H1 (cell line): Measurements from ENCODE around the gene STK31. TPM values are rescaled to one million over a fixed set of nuclear protein-coding genes. Genes with fewer than 3 reads are reported as not detected.
A peak's percentile ranks its signal among the peaks of the same experiment; 100 is the strongest.

ENCODE experiments used
- CTCF ChIA-PET: fragments of 300-600 bp; sonication (Branson Sonifier 250); formaldehyde crosslinking; loops from one replicate; lab custom pipeline; 2021; ENCODE audit not compliant: partially characterized antibody; lab: Charles Lee
- POLR2A ChIA-PET: fragments of 300-600 bp; sonication (Branson Sonifier 250); formaldehyde crosslinking; loops from one replicate; lab custom pipeline; 2021; ENCODE audit warnings: inconsistent platforms; ENCODE audit not compliant: partially characterized antibody; lab: Charles Lee
- DNase-seq, 2 experiments: peaks; one replicate each; pipeline versions ENCODE4 v3.0.0 to v3.0.0-alpha.2; 2010 to 2022; ENCODE audit warnings: low spot score in 2 of 2, low read depth in 1 of 2, mixed read lengths in 1 of 2
- FAIRE-seq: peaks from 2 replicates; lab custom pipeline; 2011; peaks lifted over from hg19 to GRCh38; lab: Jason Lieb, UNC
- H2AFZ ChIP-seq: 2 replicates; pipeline ENCODE4 v1.8.1; 2012; ENCODE audit warnings: low read length, inconsistent platforms
- H2AK5ac ChIP-seq: 2 replicates; pipeline ENCODE4 v1.6.1; 2013; ENCODE audit warnings: low read depth, low read length
- H2BK120ac ChIP-seq: replicated peaks from 2 replicates; pipeline ENCODE3; 2013; ENCODE audit warnings: low read depth, low read length, inconsistent platforms
- H2BK12ac ChIP-seq: 2 replicates; pipeline ENCODE4 v1.6.1; 2013; ENCODE audit warnings: low read depth, low read length
- H2BK15ac ChIP-seq: 2 replicates; pipeline ENCODE4 v1.6.1; 2013; ENCODE audit warnings: low read length
- H2BK20ac ChIP-seq: 2 replicates; pipeline ENCODE4 v1.6.1; 2013; ENCODE audit warnings: low read length
- H2BK5ac ChIP-seq: 2 replicates; pipeline ENCODE4 v1.6.1; 2013; ENCODE audit warnings: low read depth, low read length
- H3K14ac ChIP-seq: 2 replicates; pipeline ENCODE4 v1.6.1; 2013; ENCODE audit warnings: inconsistent platforms; ENCODE audit not compliant: insufficient read length
- H3K18ac ChIP-seq: 2 replicates; pipeline ENCODE4 v1.6.1; 2013; ENCODE audit warnings: low read length; ENCODE audit errors: extremely low read depth
- H3K23ac ChIP-seq: 2 replicates; pipeline ENCODE4 v1.6.1; 2013; ENCODE audit warnings: inconsistent platforms; ENCODE audit not compliant: insufficient read length
- H3K23me2 ChIP-seq: 2 replicates; pipeline ENCODE4 v1.6.1; 2013; ENCODE audit warnings: low read depth, low read length
- H3K27ac ChIP-seq: 2 replicates; pipeline ENCODE4 v1.6.1; 2011; ENCODE audit warnings: low read depth, low read length, inconsistent platforms
- H3K27me3 ChIP-seq, 4 experiments: replicated peaks in 1 of 4; 1 replicate in 1 of 4; 2 replicates in 3 of 4; pipeline versions ENCODE4 v1.6.1 to v1.8.1; 2011 to 2013; ENCODE audit warnings: low read length in 3 of 4, mild to moderate bottlenecking in 3 of 4, inconsistent platforms in 2 of 4, mixed read lengths in 2 of 4, moderate library complexity in 1 of 4; ENCODE audit not compliant: control insufficient read depth in 3 of 4, insufficient read depth in 3 of 4; ENCODE audit errors: extremely low read depth in 1 of 4
- H3K36me3 ChIP-seq, 4 experiments: 2 replicates each; pipeline versions ENCODE4 v1.6.1 to v1.8.1; 2011 to 2013; ENCODE audit warnings: mild to moderate bottlenecking in 4 of 4, low read length in 3 of 4, moderate library complexity in 2 of 4, control low read depth in 1 of 4, inconsistent platforms in 1 of 4; ENCODE audit not compliant: insufficient read depth in 4 of 4, control insufficient read depth in 2 of 4
- H3K4ac ChIP-seq: replicated peaks from 2 replicates; pipeline ENCODE3; 2013; ENCODE audit warnings: low read length, low read depth, mixed read lengths, inconsistent platforms; ENCODE audit not compliant: insufficient read length
- H3K4me1 ChIP-seq, 4 experiments: replicated peaks in 1 of 4; 1 replicate in 1 of 4; 2 replicates in 3 of 4; pipeline versions ENCODE4 v1.6.1 to v1.8.1; 2011 to 2013; ENCODE audit warnings: low read length in 3 of 4, inconsistent platforms in 2 of 4, mixed read lengths in 1 of 4; ENCODE audit not compliant: insufficient read depth in 4 of 4, control insufficient read depth in 3 of 4
- H3K4me2 ChIP-seq, 2 experiments: 2 replicates each; pipeline versions ENCODE4 v1.6.1 to v1.8.1; 2011 to 2013; ENCODE audit warnings: low read depth in 2 of 2, low read length in 2 of 2, control low read depth in 1 of 2, inconsistent platforms in 1 of 2, mild to moderate bottlenecking in 1 of 2; ENCODE audit not compliant: insufficient read depth in 1 of 2
- H3K4me3 ChIP-seq, 4 experiments: fragments of 200-600, 300-600 bp in 1 of 4; sonication (generic), shearing (Covaris generic), sonication (Bioruptor Twin) in 1 of 4; 2 replicates each; pipeline versions ENCODE4 v1.5.1 to v1.8.1; 2011 to 2016; ENCODE audit warnings: low read length in 4 of 4, low read depth in 3 of 4, control low read depth in 2 of 4, inconsistent platforms in 2 of 4, mild to moderate bottlenecking in 2 of 4, mixed read lengths in 1 of 4, moderate library complexity in 1 of 4; ENCODE audit not compliant: insufficient read depth in 2 of 4; ENCODE audit errors: extremely low read depth in 1 of 4
- H3K56ac ChIP-seq: replicated peaks from 2 replicates; pipeline ENCODE3; 2013; ENCODE audit warnings: low read depth, mild to moderate bottlenecking, mixed read lengths, low read length, inconsistent platforms; ENCODE audit not compliant: insufficient read length
- H3K79me1 ChIP-seq: 2 replicates; pipeline ENCODE4 v1.6.1; 2013; ENCODE audit warnings: low read depth, low read length, control low read depth
- H3K79me2 ChIP-seq, 2 experiments: 2 replicates each; pipeline versions ENCODE4 v1.6.1 to v1.8.1; 2012 to 2013; ENCODE audit warnings: low read length in 2 of 2, mild to moderate bottlenecking in 2 of 2, inconsistent platforms in 1 of 2; ENCODE audit not compliant: insufficient read depth in 2 of 2, control insufficient read depth in 1 of 2
- H3K9ac ChIP-seq, 4 experiments: replicated peaks in 1 of 4; 1 replicate in 1 of 4; 2 replicates in 3 of 4; pipeline versions ENCODE4 v1.6.1 to v1.8.1; 2011 to 2013; ENCODE audit warnings: low read depth in 3 of 4, low read length in 3 of 4, control low read depth in 2 of 4, mild to moderate bottlenecking in 2 of 4, moderate library complexity in 2 of 4, inconsistent platforms in 1 of 4; ENCODE audit errors: extremely low read depth in 1 of 4
- H3K9me3 ChIP-seq, 2 experiments: 2 replicates each; pipeline versions ENCODE4 v1.6.1 to v1.8.1; 2012 to 2013; ENCODE audit warnings: mild to moderate bottlenecking in 2 of 2, moderate library complexity in 2 of 2, control low read depth in 1 of 2, inconsistent platforms in 1 of 2, low read depth in 1 of 2, low read length in 1 of 2, mixed read lengths in 1 of 2; ENCODE audit not compliant: insufficient read depth in 2 of 2
- H4K20me1 ChIP-seq, 2 experiments: replicated peaks in 1 of 2; 2 replicates each; pipeline versions ENCODE3 to v1.8.1; 2011 to 2013; ENCODE audit warnings: inconsistent platforms in 2 of 2, low read length in 2 of 2, mild to moderate bottlenecking in 1 of 2; ENCODE audit not compliant: insufficient read depth in 2 of 2, control insufficient read depth in 1 of 2
- H4K5ac ChIP-seq: 2 replicates; pipeline ENCODE4 v1.6.1; 2013; ENCODE audit warnings: low read length, low read depth, mixed read lengths, inconsistent platforms; ENCODE audit not compliant: insufficient read length
- H4K8ac ChIP-seq: 2 replicates; pipeline ENCODE4 v1.8.0; 2013; ENCODE audit warnings: mild to moderate bottlenecking, moderate library complexity, low read length, inconsistent platforms; ENCODE audit not compliant: insufficient read depth; ENCODE audit errors: extremely low read depth
- H4K91ac ChIP-seq: replicated peaks from 2 replicates; pipeline ENCODE3; 2013; ENCODE audit warnings: low read length, mixed read lengths, inconsistent platforms; ENCODE audit not compliant: insufficient read length
- BACH1 ChIP-seq: IDR thresholded peaks from 2 replicates; pipeline ENCODE4 v1.6.1; 2012; ENCODE audit warnings: low read length, improper control_type of control experiment
- CTBP2 ChIP-seq: IDR thresholded peaks from 2 replicates; pipeline ENCODE4 v1.7.0; 2011; ENCODE audit warnings: borderline replicate concordance, mild to moderate bottlenecking, moderate library complexity, mixed read lengths, low read length; ENCODE audit not compliant: insufficient read depth, insufficient read length
- EGR1 ChIP-seq: IDR thresholded peaks from 2 replicates; pipeline ENCODE4 v1.6.1; 2011; ENCODE audit warnings: low read depth, low read length, borderline replicate concordance
- GABPA ChIP-seq: IDR thresholded peaks from 2 replicates; pipeline ENCODE4 v1.6.1; 2011; ENCODE audit warnings: mild to moderate bottlenecking, low read length, moderate library complexity, borderline replicate concordance; ENCODE audit not compliant: insufficient read depth
- KDM1A ChIP-seq: fragments of 200-600, 300-600 bp; sonication (generic); IDR thresholded peaks from 2 replicates; pipeline ENCODE4 v1.7.1; 2016; ENCODE audit warnings: mild to moderate bottlenecking, low read length, borderline replicate concordance
- KDM5A ChIP-seq: fragments of 200-600 bp; IDR thresholded peaks from 2 replicates; pipeline ENCODE4 v1.7.1; 2012; ENCODE audit warnings: mild to moderate bottlenecking, low read length, inconsistent platforms, mixed read lengths
- TCF12 ChIP-seq: IDR thresholded peaks from 2 replicates; pipeline ENCODE4 v1.6.1; 2011; ENCODE audit warnings: low read depth, mild to moderate bottlenecking, low read length
- polyA plus RNA-seq, 7 experiments: library from polyadenylated mRNA; depleted of rRNA in 3 of 7; stranded (reverse) in 5 of 7; unstranded in 2 of 7; fragments of >200 nt in 5 of 7; fragments of 200-250 nt in 2 of 7; gene quantifications; 1 replicate in 5 of 7; 2 replicates in 1 of 7; 4 replicates in 1 of 7; pipeline versions ENCODE4 v1.2.1 to v1.2.3, GENCODE V29; 2011 to 2013; ENCODE audit warnings: missing spikeins in 2 of 7, mixed read lengths in 2 of 7
- total RNA-seq: library from RNA; stranded (reverse); fragmentation: NEBNext Ultra II Directional; extraction: Animal tissue kit (Norgen Biotek cat#: 25700); gene quantifications from 2 replicates; pipeline ENCODE4 v1.2.1, GENCODE V29; 2021
- TF ChIP-seq, protein P1 (sequence below), 3 experiments: IDR thresholded peaks; 1 replicate in 2 of 3; 2 replicates in 1 of 3; pipeline versions ENCODE4 v1.5.1 to v1.6.1; 2011; ENCODE audit warnings: low read length in 3 of 3, mild to moderate bottlenecking in 3 of 3, inconsistent platforms in 2 of 3, low read depth in 1 of 3, moderate library complexity in 1 of 3; ENCODE audit not compliant: insufficient read depth in 1 of 3; ENCODE audit errors: control extremely low read depth in 1 of 3

Gene STK31
- total and polyA plus RNA-seq, 2 of the 8 experiments (the other 6 are each of a cell fraction or from before 2014, with no cell fraction given), result 0.15 to 0.32 TPM

DNA sequence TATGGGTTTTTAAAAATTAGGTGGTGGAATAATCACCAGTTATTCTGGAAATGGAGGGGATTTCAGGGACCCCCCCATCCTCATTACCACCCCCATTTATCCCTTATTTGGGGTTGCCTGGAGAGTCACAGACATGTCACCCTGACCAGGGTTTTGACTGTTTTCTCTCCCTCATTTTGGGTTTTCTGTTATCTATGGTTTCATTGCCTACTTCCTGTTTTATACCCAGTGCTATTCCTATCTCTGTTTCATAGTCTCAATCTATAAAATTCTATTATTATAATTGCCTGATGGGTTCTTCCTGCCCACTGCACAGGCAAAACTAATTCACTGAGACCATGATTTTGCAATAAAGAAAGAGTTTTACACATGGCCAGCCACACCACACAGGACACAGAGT is 45.9 kb upstream of the STK31 start:
- no peak overlapping the region for H2BK15ac ChIP-seq
- no peak for TF ChIP-seq EGR1
- TF ChIP-seq KDM1A, result no peak
- no peak for TF ChIP-seq BACH1
- TF ChIP-seq KDM5A, result no peak
- no peak for TF ChIP-seq CTBP2
- TF ChIP-seq, protein P1, sequence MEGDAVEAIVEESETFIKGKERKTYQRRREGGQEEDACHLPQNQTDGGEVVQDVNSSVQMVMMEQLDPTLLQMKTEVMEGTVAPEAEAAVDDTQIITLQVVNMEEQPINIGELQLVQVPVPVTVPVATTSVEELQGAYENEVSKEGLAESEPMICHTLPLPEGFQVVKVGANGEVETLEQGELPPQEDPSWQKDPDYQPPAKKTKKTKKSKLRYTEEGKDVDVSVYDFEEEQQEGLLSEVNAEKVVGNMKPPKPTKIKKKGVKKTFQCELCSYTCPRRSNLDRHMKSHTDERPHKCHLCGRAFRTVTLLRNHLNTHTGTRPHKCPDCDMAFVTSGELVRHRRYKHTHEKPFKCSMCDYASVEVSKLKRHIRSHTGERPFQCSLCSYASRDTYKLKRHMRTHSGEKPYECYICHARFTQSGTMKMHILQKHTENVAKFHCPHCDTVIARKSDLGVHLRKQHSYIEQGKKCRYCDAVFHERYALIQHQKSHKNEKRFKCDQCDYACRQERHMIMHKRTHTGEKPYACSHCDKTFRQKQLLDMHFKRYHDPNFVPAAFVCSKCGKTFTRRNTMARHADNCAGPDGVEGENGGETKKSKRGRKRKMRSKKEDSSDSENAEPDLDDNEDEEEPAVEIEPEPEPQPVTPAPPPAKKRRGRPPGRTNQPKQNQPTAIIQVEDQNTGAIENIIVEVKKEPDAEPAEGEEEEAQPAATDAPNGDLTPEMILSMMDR (IDR thresholded peaks at IDR 0.05; ENCODE audit: control extremely low read depth in 1 of 3, insufficient read depth in 1 of 3, low read depth in 1 of 3, low read length in 3 of 3), result no peak
- TF ChIP-seq TCF12, result no peak
- TF ChIP-seq GABPA, result no peak

More for the DNA sequence above, 45.9 kb upstream of the STK31 start:
- H3K23me2 ChIP-seq, result peaks cover 2% of the 10 kb centered on the region; the same call in 1 of the 2 replicates
- H3K4ac ChIP-seq, result no peak overlapping the region
- no peak overlapping the region for H3K9ac ChIP-seq
- CTCF ChIA-PET, result interaction anchor here (1.1 kb wide), 1 partner anchor 16 kb away, joined by 3 read pairs; the partner anchor contains the start of gene FAM221A
- no peak overlapping the region for H3K23ac ChIP-seq
- H3K79me2 ChIP-seq, result no peaks in the 10 kb centered on the region
- no peak overlapping the region for H2BK120ac ChIP-seq
- no peak overlapping the region for H3K27ac ChIP-seq
- POLR2A ChIA-PET, result interaction anchor here (1.2 to 3.9 kb wide), 3 partner anchors 17 to 67 kb away, joined by 3 to 27 read pairs (median 4); partner anchors contain the start of genes CCDC126 and FAM221A
- H3K4me2 ChIP-seq, result no peak overlapping the region
- no peak overlapping the region for H2BK12ac ChIP-seq
- H2BK20ac ChIP-seq, result 0 out of 2 replicates have a peak overlapping the region, but pooled peaks have one; percentile 48
- no peak overlapping the region for H4K5ac ChIP-seq
- no peaks in the 10 kb centered on the region for H3K36me3 ChIP-seq
- H3K4me1 ChIP-seq, result peaks cover 6 to 14% (median 12%) of the 10 kb centered on the region in 4 experiments
- FAIRE-seq (no peak), DNase-seq (no peak)
- H3K14ac ChIP-seq, result no peak overlapping the region
- H3K56ac ChIP-seq, result no peak overlapping the region
- H3K27me3 ChIP-seq, result no peaks in the 10 kb centered on the region
- no peak overlapping the region for H2BK5ac ChIP-seq
- no peak overlapping the region for H3K18ac ChIP-seq
- no peak overlapping the region for H4K8ac ChIP-seq
- no peak overlapping the region for H2AFZ ChIP-seq
- H3K9me3 ChIP-seq, result no peaks in the 10 kb centered on the region
- no peaks in the 10 kb centered on the region for H3K79me1 ChIP-seq
- no peak overlapping the region for H4K91ac ChIP-seq
- H3K4me3 ChIP-seq, result no peak overlapping the region
- no peak overlapping the region for H2AK5ac ChIP-seq
- H4K20me1 ChIP-seq, result no peaks in the 10 kb centered on the region
